Mesodermal cell (in vitro differentiated cells): ENCODE results near the gene CASP9.
"Not testable (repeated sequence)": the region's sequence is repeated elsewhere in the genome, so short reads cannot be mapped to it uniquely, and the experiment has no call there.

Experiments used
- H3K27ac ChIP-seq: 2 replicates; pipeline ENCODE4 v1.7.0; 2013; ENCODE audit warnings: mild to moderate bottlenecking, low read depth, low read length, moderate library complexity; ENCODE audit not compliant: severe bottlenecking
- H3K36me3 ChIP-seq: 2 replicates; pipeline ENCODE4 v1.7.1; 2013; ENCODE audit warnings: mild to moderate bottlenecking, low read length, moderate library complexity; ENCODE audit not compliant: control insufficient read depth, insufficient read depth
- H3K4me1 ChIP-seq: one replicate; pipeline ENCODE4 v1.7.1; 2013; ENCODE audit warnings: mild to moderate bottlenecking, low read length; ENCODE audit not compliant: insufficient read depth, control insufficient read depth, poor library complexity, severe bottlenecking
- H3K4me3 ChIP-seq: 2 replicates; pipeline ENCODE4 v1.7.0; 2013; ENCODE audit warnings: low read length, control low read depth, mild to moderate bottlenecking; ENCODE audit not compliant: insufficient read depth, poor library complexity, severe bottlenecking; ENCODE audit errors: extremely low read depth
- H3K9me3 ChIP-seq: 2 replicates; pipeline ENCODE4 v1.7.1; 2013; ENCODE audit warnings: mild to moderate bottlenecking, low read length, moderate library complexity; ENCODE audit not compliant: control insufficient read depth
- WGBS, 2 experiments: methylation state at CpG; one replicate each; pipeline ENCODE4 v1.1.5; 2013; ENCODE audit warnings: missing lambda C conversion rate in 2 of 2; ENCODE audit not compliant: insufficient coverage in 2 of 2; 5-methylcytosine and 5-hydroxymethylcytosine counted together

CASP9 gene

GRCh38 chr1:15466955-15467625, 56.9 kb downstream of the CASP9 start:
- 95 to 96% methylated on average over 17 to 18 of the region's 22 CpGs for WGBS, 2 experiments
- not testable (repeated sequence) for H3K36me3 ChIP-seq, H3K9me3 ChIP-seq, H3K4me3 ChIP-seq, H3K27ac ChIP-seq, H3K4me1 ChIP-seq

DNA sequence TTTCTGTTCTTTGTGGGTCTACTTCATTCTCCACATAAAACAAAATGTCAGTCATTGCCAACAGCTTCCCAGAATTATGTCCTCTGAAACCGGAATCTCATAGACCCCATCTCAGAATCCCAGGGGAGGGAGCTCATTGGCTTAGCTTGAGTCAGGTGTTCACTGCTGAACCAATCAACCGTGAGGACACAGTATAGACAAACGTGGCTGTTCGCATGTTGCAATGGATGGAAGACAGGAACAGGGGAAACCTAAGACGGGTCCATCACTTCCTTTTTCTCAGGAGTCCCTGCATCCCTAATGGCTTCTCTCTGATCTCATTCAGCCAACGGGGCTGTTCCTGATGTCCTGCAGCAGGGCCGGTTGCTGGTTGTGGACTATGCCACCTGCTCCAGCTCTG, 58.3 kb downstream of the CASP9 start:
- 86 to 92% methylated on average over 6 of the region's 7 CpGs for WGBS, 2 experiments
- no peak overlapping the region for H3K4me3 ChIP-seq
- H3K4me1 ChIP-seq = no peaks in the 10 kb centered on the region
- no peaks in the 10 kb centered on the region for H3K9me3 ChIP-seq
- no peaks in the 10 kb centered on the region for H3K36me3 ChIP-seq
- H3K27ac ChIP-seq = no peak overlapping the region

DNA sequence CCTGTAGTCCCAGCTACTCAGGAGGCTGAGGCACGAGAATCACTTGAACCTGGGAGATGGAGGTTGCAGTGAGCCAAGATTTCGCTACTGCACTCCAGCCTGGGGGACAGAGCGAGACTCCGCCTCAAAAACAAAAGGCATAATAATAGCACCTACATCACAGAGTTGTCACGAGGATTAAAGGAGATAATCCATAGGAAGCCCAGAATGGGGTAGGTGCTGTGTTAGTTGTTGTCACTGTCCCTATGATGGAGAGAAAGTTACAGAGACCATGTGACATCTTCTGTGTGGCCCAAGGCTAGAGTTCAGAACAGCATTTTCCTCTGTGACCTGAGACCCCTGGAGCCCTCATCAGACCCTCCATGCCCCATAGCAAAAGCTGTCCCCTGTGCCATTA, 60.1 kb downstream of the CASP9 start:
- H3K27ac ChIP-seq, H3K4me3 ChIP-seq, H3K4me1 ChIP-seq, H3K9me3 ChIP-seq, H3K36me3 ChIP-seq: not testable (repeated sequence)
- WGBS, 2 experiments = 80 to 100% methylated on average over 2 to 4 of the region's 5 CpGs

DNA sequence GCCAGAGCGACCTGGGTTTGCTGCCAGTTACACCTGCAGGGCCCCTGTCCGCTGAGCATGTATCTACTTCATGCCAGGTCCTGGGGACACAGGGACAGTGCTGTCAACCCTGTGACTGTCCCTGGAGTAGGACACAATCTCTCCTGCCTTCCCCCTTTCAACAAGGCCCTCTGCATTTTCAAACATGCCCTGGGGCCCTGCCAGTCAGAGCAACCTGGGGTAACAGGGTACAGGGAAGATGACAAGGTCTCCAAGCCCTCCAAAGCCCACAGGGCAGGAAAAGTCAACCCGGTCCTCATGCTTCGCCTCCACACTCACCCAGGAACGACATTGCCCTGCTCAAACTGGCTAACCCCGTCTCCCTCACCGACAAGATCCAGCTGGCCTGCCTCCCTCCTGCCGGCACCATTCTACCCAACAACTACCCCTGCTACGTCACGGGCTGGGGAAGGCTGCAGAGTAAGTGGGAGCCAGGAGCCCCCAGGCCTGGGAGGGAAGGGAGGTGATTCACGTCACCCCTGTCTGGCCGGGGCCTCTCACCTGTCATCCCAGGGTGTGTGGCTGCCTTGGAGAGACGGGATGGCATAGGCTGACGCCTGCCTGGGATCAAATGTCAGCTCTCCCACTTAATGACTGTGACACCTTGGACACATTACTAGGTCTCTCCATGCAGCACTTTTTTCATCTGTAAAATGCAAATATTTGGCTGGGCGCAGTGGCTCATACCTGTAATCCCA, 60.8 kb downstream of the CASP9 start:
- H3K9me3 ChIP-seq, H3K4me3 ChIP-seq, H3K27ac ChIP-seq, H3K4me1 ChIP-seq, H3K36me3 ChIP-seq: not testable (repeated sequence)
- 85 to 94% methylated on average over 6 to 9 of the region's 15 CpGs for WGBS, 2 experiments

DNA sequence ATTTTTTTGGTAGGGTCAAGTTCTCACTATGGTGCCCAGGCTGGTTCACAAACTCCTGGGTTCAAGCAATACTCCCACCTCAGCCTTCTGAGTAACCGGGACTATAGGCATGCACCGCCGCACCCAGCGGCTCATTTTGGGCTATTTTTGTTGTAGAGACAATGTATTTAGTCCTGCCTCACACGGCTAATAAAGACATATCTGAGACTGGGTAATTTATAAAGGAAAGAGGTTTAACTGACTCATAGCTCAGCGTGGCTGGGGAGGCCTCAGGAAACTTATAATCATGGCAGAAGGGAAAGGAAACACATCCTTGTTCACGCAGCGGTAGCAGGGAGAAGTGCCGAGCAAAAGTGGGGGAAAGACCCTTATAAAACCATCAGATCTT, 63.3 kb downstream of the CASP9 start:
- Histone ChIP-seq H3K4me3 (no peak overlapping the region), H3K4me1 (no peaks in the 10 kb centered on the region), H3K9me3 (no peaks in the 10 kb centered on the region), H3K36me3 (no peaks in the 10 kb centered on the region), H3K27ac (no peak overlapping the region)
- 89 to 91% methylated on average over 6 to 7 of the region's 9 CpGs for WGBS, 2 experiments

- Histone ChIP-seq H3K4me3 (no peak overlapping the region), H3K4me1 (no peaks in the 10 kb centered on the region), H3K27ac (no peak overlapping the region), H3K9me3 (no peaks in the 10 kb centered on the region), H3K36me3 (no peaks in the 10 kb centered on the region)
- WGBS, 2 experiments = 85 to 91% methylated on average over 3 to 4 of the region's 10 CpGs
These were observed 64.0 kb downstream of the CASP9 start for GRCh38 chr1:15459771-15460707.

GRCh38 chr1:15458388-15458787, 65.6 kb downstream of the CASP9 start:
- H3K36me3 ChIP-seq, H3K9me3 ChIP-seq, H3K4me1 ChIP-seq, H3K4me3 ChIP-seq, H3K27ac ChIP-seq: not testable (repeated sequence)
- WGBS, 2 experiments = 76 to 88% methylated on average over 4 of the region's 4 CpGs

GRCh38 chr1:15457585-15457984, 66.4 kb downstream of the CASP9 start:
- no peak overlapping the region for H3K27ac ChIP-seq
- no peaks in the 10 kb centered on the region for H3K4me1 ChIP-seq
- 80% methylated on average over 1 of the region's 2 CpGs; no CpG with 5 or more reads in 1 of the 2 experiments for WGBS, 2 experiments
- H3K9me3 ChIP-seq = no peaks in the 10 kb centered on the region
- H3K4me3 ChIP-seq = no peak overlapping the region
- no peaks in the 10 kb centered on the region for H3K36me3 ChIP-seq

DNA sequence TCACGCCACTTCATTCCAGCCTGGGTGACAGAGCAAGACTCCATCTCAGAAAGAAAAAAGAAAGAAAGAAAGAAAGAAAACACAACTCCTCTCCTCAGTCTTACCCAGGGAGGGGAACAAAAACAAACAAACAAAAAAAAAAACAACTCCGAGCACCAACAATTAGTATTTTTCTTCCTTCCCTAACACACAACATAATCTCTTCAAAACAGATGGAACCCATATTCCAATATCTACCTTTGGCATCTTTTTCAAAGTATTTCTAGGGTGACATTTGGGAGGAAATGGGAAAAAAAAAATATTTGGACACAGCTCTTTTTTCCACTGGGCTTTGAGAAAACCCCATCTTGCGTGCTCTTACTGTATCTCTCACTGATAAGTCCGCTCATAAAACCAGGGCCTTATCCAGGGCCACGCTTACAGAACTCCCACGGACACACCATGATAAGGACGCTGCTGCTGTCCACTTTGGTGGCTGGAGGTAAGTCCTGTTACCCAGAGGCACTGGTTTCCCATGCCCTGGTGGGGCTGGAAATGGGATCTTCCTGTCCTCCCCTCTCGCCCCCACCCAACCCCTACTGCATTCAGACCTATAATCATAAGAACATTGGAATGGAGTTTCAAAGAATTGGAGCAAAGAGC, 67.6 kb downstream of the CASP9 start, which contains the start of gene CELA2A:
CELA2A (plus strand) TSS at position 420 of the 642 bp plus-strand sequence; CDS start at position 442, 22 bp downstream.
- H3K9me3 ChIP-seq = no peaks in the 10 kb centered on the region
- H3K27ac ChIP-seq = no peak within 1 kb of the TSS
- no peaks in the 10 kb centered on the region for H3K4me1 ChIP-seq
- WGBS, 2 experiments = 93 to 97% methylated on average over 5 to 6 of the region's 8 CpGs
- H3K4me3 ChIP-seq = no peak within 1 kb of the TSS
- H3K36me3 ChIP-seq = no peaks in the 10 kb centered on the region

DNA sequence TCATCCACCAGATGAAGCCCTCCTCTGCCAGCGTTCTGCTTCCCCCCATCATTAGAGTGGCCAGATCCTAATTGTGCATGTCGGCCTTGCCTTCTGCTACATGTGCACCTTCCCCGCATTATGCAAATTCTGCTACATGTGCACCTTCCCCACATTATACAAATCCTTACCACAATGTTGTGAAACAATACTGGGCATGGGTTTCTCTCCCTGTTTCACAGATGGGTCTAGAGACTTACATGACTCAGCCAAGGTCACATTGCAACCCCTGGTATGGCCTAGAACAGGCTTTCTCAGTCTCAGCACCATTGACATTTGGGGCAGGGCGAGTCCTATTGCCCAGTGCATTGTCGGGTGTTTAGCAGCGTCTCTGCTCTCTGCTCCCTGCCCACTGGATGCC, 68.5 kb downstream of the CASP9 start:
- WGBS, 2 experiments = 79 to 90% methylated on average over 3 to 6 of the region's 6 CpGs
- Histone ChIP-seq H3K27ac (no peak overlapping the region), H3K4me1 (no peaks in the 10 kb centered on the region), H3K9me3 (no peaks in the 10 kb centered on the region), H3K36me3 (no peaks in the 10 kb centered on the region), H3K4me3 (no peak overlapping the region)
